ENCODE results near the gene KRT15. TPM values are rescaled to one million over a fixed set of nuclear protein-coding genes. Genes with fewer than 3 reads are reported as not detected.

KRT15 gene
- total and polyA plus RNA-seq, 2 donors (not counting 1 experiment from before 2014, with no cell fraction given): not detected

- Histone ChIP-seq H3K79me2 (ENCODE audit: control insufficient read depth, insufficient read depth, low read length) (no peaks in the 10 kb centered on the region), H3K4me3 (ENCODE audit: control extremely low read depth in 1 of 5, extremely low read depth in 1 of 5, insufficient read depth in 1 of 5, low read depth in 2 of 5, low read length in 4 of 5) (no peak overlapping the region), H3K9ac (ENCODE audit: low read length) (no peak overlapping the region), H2AFZ (ENCODE audit: insufficient read depth, low read depth, low read length, poor library complexity, severe bottlenecking) (no peak overlapping the region), H3K27me3 (replicated peaks in 1 of 4; ENCODE audit: control extremely low read depth in 1 of 4, control insufficient read depth in 3 of 4, insufficient read depth in 4 of 4, low read length in 3 of 4) (peaks cover 0 to 25% (median 10%) of the 10 kb centered on the region in 4 experiments), H4K20me1 (ENCODE audit: control insufficient read depth, insufficient read depth, low read length, poor library complexity, severe bottlenecking) (no peaks in the 10 kb centered on the region), H3K4me1 (ENCODE audit: control insufficient read depth in 2 of 2, insufficient read depth in 2 of 2, low read length in 2 of 2) (no peaks in the 10 kb centered on the region), H3K27ac (ENCODE audit: low read length in 2 of 2) (no peak overlapping the region), H3K36me3 (replicated peaks in 1 of 2; ENCODE audit: control extremely low read depth in 1 of 2, control insufficient read depth in 1 of 2, extremely low read depth in 1 of 2, insufficient read depth in 2 of 2, low read length in 1 of 2) (no peaks in the 10 kb centered on the region), H3K4me2 (replicated peaks; ENCODE audit: low read depth, low read length, poor library complexity, severe bottlenecking) (no peak overlapping the region), H3K9me3 (ENCODE audit: control extremely low read depth in 1 of 3, control insufficient read depth in 2 of 3, insufficient read depth in 1 of 3, low read length in 2 of 3) (no peaks in the 10 kb centered on the region)
- Mint-ChIP-seq H3K27me3 (peaks cover 56% of the 10 kb centered on the region), H3K4me1 (no peaks in the 10 kb centered on the region), H3K4me3 (no peak overlapping the region), H3K27ac (no peak overlapping the region), H3K9me3 (ENCODE audit: insufficient read depth) (no peaks in the 10 kb centered on the region)
- TF ChIP-seq EZH2 (IDR thresholded peaks at IDR 0.05; ENCODE audit: borderline replicate concordance, insufficient read depth, low read depth, low read length, poor library complexity, severe bottlenecking) (no peak), CTCF (IDR thresholded peaks at IDR 0.05) (no peak)
- DNase-seq: no peak
- no peak for ATAC-seq (ENCODE audit: low read depth)
- ChIA-PET POLR2A (no interaction called here), CTCF (interaction anchor here (0.6 kb wide), 1 partner anchor 101 kb away, joined by 3 read pairs; no protein-coding TSS in a partner anchor)
- intact Hi-C loops (cut with micrococcal nuclease): no loop called here
- 80% methylated on average over 2 of the region's 6 CpGs for WGBS (ENCODE audit: insufficient coverage)
Measured at GRCh38 chr17:41561554-41561953, 42.9 kb upstream of the KRT15 start.

- H3K4me1 Mint-ChIP-seq: no peaks in the 10 kb centered on the region
- WGBS (ENCODE audit: insufficient coverage): 80% methylated on average over 1 of the region's 2 CpGs
Measured at GRCh38 chr17:41559548-41559947, 40.9 kb upstream of the KRT15 start.

More at GRCh38 chr17:41559548-41559947, 40.9 kb upstream of the KRT15 start:
- ChIA-PET POLR2A (no interaction called here), CTCF (interaction anchor here (3.9 kb wide), 1 partner anchor 10 kb away, joined by 20 read pairs; no protein-coding TSS in a partner anchor)
- H3K4me2 ChIP-seq (replicated peaks; ENCODE audit: low read depth, low read length, poor library complexity, severe bottlenecking): no peak overlapping the region
- H3K27me3 ChIP-seq (replicated peaks in 1 of 4; ENCODE audit: control extremely low read depth in 1 of 4, control insufficient read depth in 3 of 4, insufficient read depth in 4 of 4, low read length in 3 of 4): peaks cover 0 to 25% (median 10%) of the 10 kb centered on the region in 4 experiments
- ATAC-seq (ENCODE audit: low read depth) (no peak), DNase-seq (no peak)
- intact Hi-C loops (cut with micrococcal nuclease): no loop called here
- Mint-ChIP-seq H3K27me3 (peaks cover 61% of the 10 kb centered on the region), H3K4me3 (no peak overlapping the region), H3K27ac (no peak overlapping the region), H3K9me3 (ENCODE audit: insufficient read depth) (no peaks in the 10 kb centered on the region)
- TF ChIP-seq EZH2 (IDR thresholded peaks at IDR 0.05; ENCODE audit: borderline replicate concordance, insufficient read depth, low read depth, low read length, poor library complexity, severe bottlenecking) (no peak), CTCF (IDR thresholded peaks at IDR 0.05) (no peak)
- no peaks in the 10 kb centered on the region for H3K79me2 ChIP-seq (ENCODE audit: control insufficient read depth, insufficient read depth, low read length)
- no peak overlapping the region for H3K4me3 ChIP-seq (ENCODE audit: control extremely low read depth in 1 of 5, extremely low read depth in 1 of 5, insufficient read depth in 1 of 5, low read depth in 2 of 5, low read length in 4 of 5)
- H3K9me3 ChIP-seq (ENCODE audit: control extremely low read depth in 1 of 3, control insufficient read depth in 2 of 3, insufficient read depth in 1 of 3, low read length in 2 of 3): no peaks in the 10 kb centered on the region
- no peaks in the 10 kb centered on the region for H4K20me1 ChIP-seq (ENCODE audit: control insufficient read depth, insufficient read depth, low read length, poor library complexity, severe bottlenecking)
- H3K36me3 ChIP-seq (replicated peaks in 1 of 2; ENCODE audit: control extremely low read depth in 1 of 2, control insufficient read depth in 1 of 2, extremely low read depth in 1 of 2, insufficient read depth in 2 of 2, low read length in 1 of 2): no peaks in the 10 kb centered on the region
- H3K9ac ChIP-seq (ENCODE audit: low read length): no peak overlapping the region
- no peaks in the 10 kb centered on the region for H3K4me1 ChIP-seq (ENCODE audit: control insufficient read depth in 2 of 2, insufficient read depth in 2 of 2, low read length in 2 of 2)
- H2AFZ ChIP-seq (ENCODE audit: insufficient read depth, low read depth, low read length, poor library complexity, severe bottlenecking): no peak overlapping the region
- H3K27ac ChIP-seq (ENCODE audit: low read length in 2 of 2): no peak overlapping the region

All from B cell (primary cell).